ENCODE data around the gene LTN1. TPM values are rescaled to one million over a fixed set of nuclear protein-coding genes. Genes with fewer than 3 reads are reported as not detected.

The LTN1 gene
- polyA plus RNA-seq, 1 of the 3 experiments (the other 2 are of a cell fraction), result 3.2 TPM

DNA sequence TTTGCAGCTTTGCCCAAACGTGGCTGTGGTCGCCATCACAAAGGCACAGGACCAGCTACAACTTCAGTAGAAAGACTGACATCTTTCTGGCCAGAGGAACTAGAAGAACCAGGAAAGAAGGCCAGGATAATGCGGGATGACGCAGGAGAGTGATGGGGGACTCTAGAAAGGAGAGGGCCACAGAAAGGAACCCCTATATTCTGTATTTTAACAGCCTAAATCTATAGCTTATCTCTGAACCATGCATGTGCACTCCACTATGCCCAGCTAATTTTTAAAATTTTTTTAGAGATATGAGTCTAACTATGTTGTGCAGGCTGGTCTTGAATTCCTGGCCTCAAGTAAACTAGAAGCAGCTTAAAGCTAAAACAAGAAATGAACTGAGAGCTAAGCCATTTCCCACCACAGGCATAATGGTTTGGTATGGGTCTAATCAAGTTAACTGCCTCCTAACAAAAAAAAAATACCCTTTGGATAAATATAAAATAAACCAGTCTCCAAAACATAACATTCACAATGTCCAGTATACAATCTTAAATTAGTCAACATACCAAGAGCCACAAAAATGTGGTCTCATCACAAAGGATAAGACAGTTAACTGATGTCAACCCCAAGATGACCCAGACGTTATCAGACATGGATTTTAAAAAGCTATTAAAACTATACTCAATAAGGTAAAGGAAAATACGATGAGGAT is 18.0 kb downstream of the LTN1 start (continued):
- TF ChIP-seq, protein P1, sequence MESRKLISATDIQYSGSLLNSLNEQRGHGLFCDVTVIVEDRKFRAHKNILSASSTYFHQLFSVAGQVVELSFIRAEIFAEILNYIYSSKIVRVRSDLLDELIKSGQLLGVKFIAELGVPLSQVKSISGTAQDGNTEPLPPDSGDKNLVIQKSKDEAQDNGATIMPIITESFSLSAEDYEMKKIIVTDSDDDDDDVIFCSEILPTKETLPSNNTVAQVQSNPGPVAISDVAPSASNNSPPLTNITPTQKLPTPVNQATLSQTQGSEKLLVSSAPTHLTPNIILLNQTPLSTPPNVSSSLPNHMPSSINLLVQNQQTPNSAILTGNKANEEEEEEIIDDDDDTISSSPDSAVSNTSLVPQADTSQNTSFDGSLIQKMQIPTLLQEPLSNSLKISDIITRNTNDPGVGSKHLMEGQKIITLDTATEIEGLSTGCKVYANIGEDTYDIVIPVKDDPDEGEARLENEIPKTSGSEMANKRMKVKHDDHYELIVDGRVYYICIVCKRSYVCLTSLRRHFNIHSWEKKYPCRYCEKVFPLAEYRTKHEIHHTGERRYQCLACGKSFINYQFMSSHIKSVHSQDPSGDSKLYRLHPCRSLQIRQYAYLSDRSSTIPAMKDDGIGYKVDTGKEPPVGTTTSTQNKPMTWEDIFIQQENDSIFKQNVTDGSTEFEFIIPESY (IDR thresholded peaks at IDR 0.05; ENCODE audit: borderline replicate concordance, low read depth), result no peak
- TF ChIP-seq REST (IDR thresholded peaks at IDR 0.05; ENCODE audit: low read depth, low read length), result no peak

DNA sequence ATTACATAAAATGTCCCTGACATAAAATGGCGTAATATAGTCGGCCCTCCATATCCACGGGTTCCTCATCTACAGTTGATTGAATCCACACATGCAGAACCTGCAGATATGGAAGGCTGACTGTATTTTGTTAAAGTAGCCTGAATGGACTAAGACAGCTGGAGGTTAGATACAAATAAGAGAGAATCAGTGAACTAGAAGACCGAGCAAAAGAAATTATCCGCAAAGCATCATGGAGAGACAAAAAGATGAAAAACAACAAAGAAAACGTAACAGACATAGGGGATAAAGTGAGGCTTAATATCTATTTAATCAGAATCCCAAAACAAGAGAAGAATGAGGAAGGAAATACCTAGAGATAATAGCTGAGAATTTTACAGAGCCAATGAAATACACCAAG is 20.3 kb downstream of the LTN1 start:
- DNase-seq, result no peak
- Histone ChIP-seq H3K36me3 (replicated peaks in 1 of 2; ENCODE audit: control insufficient read depth in 1 of 2, insufficient read depth in 2 of 2, low read length in 1 of 2) (peaks cover 64 to 84% of the 10 kb centered on the region in 2 experiments), H3K79me2 (ENCODE audit: insufficient read depth) (peaks cover 15% of the 10 kb centered on the region), H3K4me3 (ENCODE audit: low read depth in 2 of 2, low read length in 1 of 2) (no peak overlapping the region), H4K20me1 (ENCODE audit: insufficient read depth) (no peaks in the 10 kb centered on the region), H3F3A (replicated peaks; ENCODE audit: insufficient read depth) (peaks cover 8% of the 10 kb centered on the region), H3K4me2 (no peak overlapping the region), H3K27me3 (ENCODE audit: insufficient read depth) (no peaks in the 10 kb centered on the region), H3K27ac (ENCODE audit: low read depth in 2 of 2, low read length in 1 of 2) (no peak overlapping the region), H2AFZ (ENCODE audit: low read depth) (no peak overlapping the region), H3K9me2 (no peaks in the 10 kb centered on the region), H3K4me1 (ENCODE audit: control insufficient read depth in 1 of 2, insufficient read depth in 2 of 2, low read depth in 1 of 2, low read length in 1 of 2) (peaks cover 0 to 7% of the 10 kb centered on the region in 2 experiments; a peak in 3 of 4 replicates), H3K9me3 (no peaks in the 10 kb centered on the region), H3K9ac (no peak overlapping the region)
- WGBS (ENCODE audit: low lambda C conversion rate), result 96% methylated on average over 6 of the region's 6 CpGs
- ChIA-PET POLR2A (no interaction called here), CTCF (no interaction called here)
- TF ChIP-seq REST (IDR thresholded peaks at IDR 0.05; ENCODE audit: low read depth, low read length) (no peak), USF2 (IDR thresholded peaks at IDR 0.05; ENCODE audit: borderline replicate concordance, low read depth, low read length) (no peak), EP300 (IDR thresholded peaks at IDR 0.05; ENCODE audit: borderline replicate concordance in 1 of 2, low read depth in 1 of 2, low read length in 1 of 2) (no peak), SMC3 (IDR thresholded peaks at IDR 0.05; ENCODE audit: low read depth, low read length) (no peak), RCOR1 (IDR thresholded peaks at IDR 0.05; ENCODE audit: low read length) (no peak), TEAD4 (IDR thresholded peaks at IDR 0.05; ENCODE audit: borderline replicate concordance, insufficient read depth) (no peak), NFIC (IDR thresholded peaks at IDR 0.05; ENCODE audit: borderline replicate concordance) (no peak), NRF1 (IDR thresholded peaks at IDR 0.05; ENCODE audit: low read depth, low read length) (no peak), TAF1 (IDR thresholded peaks at IDR 0.05; ENCODE audit: borderline replicate concordance, low read depth, low read length) (no peak), PBX3 (IDR thresholded peaks at IDR 0.05) (no peak), SIN3A (IDR thresholded peaks at IDR 0.05; ENCODE audit: borderline replicate concordance, low read depth, low read length) (no peak), GABPA (IDR thresholded peaks at IDR 0.05; ENCODE audit: low read depth) (no peak), RAD21 (IDR thresholded peaks at IDR 0.05; ENCODE audit: low read length) (no peak), FOSL2 (IDR thresholded peaks at IDR 0.05; ENCODE audit: borderline replicate concordance, low read depth) (no peak), JUND (IDR thresholded peaks at IDR 0.05) (no peak)
- TF ChIP-seq, protein P2, sequence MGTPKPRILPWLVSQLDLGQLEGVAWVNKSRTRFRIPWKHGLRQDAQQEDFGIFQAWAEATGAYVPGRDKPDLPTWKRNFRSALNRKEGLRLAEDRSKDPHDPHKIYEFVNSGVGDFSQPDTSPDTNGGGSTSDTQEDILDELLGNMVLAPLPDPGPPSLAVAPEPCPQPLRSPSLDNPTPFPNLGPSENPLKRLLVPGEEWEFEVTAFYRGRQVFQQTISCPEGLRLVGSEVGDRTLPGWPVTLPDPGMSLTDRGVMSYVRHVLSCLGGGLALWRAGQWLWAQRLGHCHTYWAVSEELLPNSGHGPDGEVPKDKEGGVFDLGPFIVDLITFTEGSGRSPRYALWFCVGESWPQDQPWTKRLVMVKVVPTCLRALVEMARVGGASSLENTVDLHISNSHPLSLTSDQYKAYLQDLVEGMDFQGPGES (IDR thresholded peaks at IDR 0.05; ENCODE audit: low read depth, low read length), result no peak

Measured in SK-N-SH (cell line).